HG03575 (cell line): Measurements from ENCODE around the gene SLC19A1.

Experiments used
- ATAC-seq: cut with Tn5 transposase; IDR thresholded peaks from one replicate; pipeline ENCODE4 v1.9.1; 2021; ENCODE audit not compliant: unreplicated experiment, insufficient number of reproducible peaks, low FRiP score; ENCODE audit errors: extremely low read depth

SLC19A1 gene

GRCh38 chr21:45454926-45455673 is 87.1 kb downstream of the SLC19A1 start:
- no peak for ATAC-seq

- no peak for ATAC-seq
Measured at GRCh38 chr21:45454060-45454925, 87.9 kb downstream of the SLC19A1 start.

GRCh38 chr21:45453308-45453950 is 88.8 kb downstream of the SLC19A1 start:
- no peak for ATAC-seq

GRCh38 chr21:45452696-45453307 is 89.4 kb downstream of the SLC19A1 start:
- ATAC-seq: no peak

GRCh38 chr21:45451771-45452182 is 90.5 kb downstream of the SLC19A1 start:
- ATAC-seq: no peak

- no peak for ATAC-seq
Measured at GRCh38 chr21:45451091-45451740, 91.0 kb downstream of the SLC19A1 start.

- no peak for ATAC-seq
Measured at GRCh38 chr21:45450423-45451090, 91.7 kb downstream of the SLC19A1 start.

- ATAC-seq: no peak
Measured at GRCh38 chr21:45449658-45450422, 92.4 kb downstream of the SLC19A1 start.

- no peak for ATAC-seq
Measured at GRCh38 chr21:45448810-45449657, 93.2 kb downstream of the SLC19A1 start.

GRCh38 chr21:45448283-45448809 is 93.9 kb downstream of the SLC19A1 start:
- ATAC-seq: no peak
